Activated CD8-positive, alpha-beta memory T cell treated with anti-CD3 and anti-CD28 coated beads, Interleukin-2, amount 50 U/mL, for 24 hours (primary cell): Measurements from ENCODE around the gene SPR.

Source experiments
- DNase-seq: peaks from one replicate; pipeline ENCODE4 v3.0.0-alpha.2; 2020; ENCODE audit errors: extremely low read depth

The SPR gene

DNA sequence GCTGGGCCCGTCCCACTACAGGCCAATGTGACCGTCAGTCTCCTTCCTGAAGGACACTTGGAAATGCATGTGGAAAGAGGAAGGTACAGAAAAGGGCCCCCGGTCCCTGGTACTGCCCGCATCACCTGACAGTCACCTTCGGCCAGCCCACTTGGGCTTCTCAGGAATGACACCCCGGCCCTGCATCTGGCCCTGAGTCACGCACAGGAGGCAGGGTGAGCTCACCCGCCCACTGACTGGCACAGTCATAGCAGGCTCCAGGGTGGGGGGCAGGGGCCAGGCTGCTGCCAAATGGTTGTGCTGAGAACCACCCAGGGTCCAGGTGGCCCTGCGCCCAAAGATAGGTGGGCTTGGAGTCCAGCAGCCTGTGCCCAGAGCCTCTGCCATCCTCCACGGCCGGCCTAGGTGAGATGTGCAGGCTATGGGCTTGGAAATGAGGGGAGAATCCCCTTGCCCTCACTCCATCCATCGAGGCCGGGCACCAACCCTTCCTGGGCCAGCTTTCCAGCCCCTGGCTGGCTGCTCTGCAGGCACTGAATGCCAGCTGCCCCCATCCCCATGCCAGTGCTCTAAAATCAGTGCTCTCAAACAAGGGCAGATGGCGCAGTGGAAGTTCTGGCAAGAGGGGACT is 44.2 kb downstream of the SPR start:
- DNase-seq: no peak

- DNase-seq: no peak
Measured at GRCh38 chr2:72932045-72932740, 45.0 kb downstream of the SPR start.

GRCh38 chr2:72932805-72933204 is 45.6 kb downstream of the SPR start:
- no peak for DNase-seq

- DNase-seq: no peak
Measured at GRCh38 chr2:72933207-72933606, 46.0 kb downstream of the SPR start.

- no peak for DNase-seq
Measured at GRCh38 chr2:72933646-72934151, 46.5 kb downstream of the SPR start.

GRCh38 chr2:72934683-72935610 is 47.7 kb downstream of the SPR start:
- DNase-seq: no peak

- no peak for DNase-seq
Measured at GRCh38 chr2:72935611-72935957, 48.4 kb downstream of the SPR start.

GRCh38 chr2:72936660-72937355 is 49.6 kb downstream of the SPR start:
- DNase-seq: no peak

DNA sequence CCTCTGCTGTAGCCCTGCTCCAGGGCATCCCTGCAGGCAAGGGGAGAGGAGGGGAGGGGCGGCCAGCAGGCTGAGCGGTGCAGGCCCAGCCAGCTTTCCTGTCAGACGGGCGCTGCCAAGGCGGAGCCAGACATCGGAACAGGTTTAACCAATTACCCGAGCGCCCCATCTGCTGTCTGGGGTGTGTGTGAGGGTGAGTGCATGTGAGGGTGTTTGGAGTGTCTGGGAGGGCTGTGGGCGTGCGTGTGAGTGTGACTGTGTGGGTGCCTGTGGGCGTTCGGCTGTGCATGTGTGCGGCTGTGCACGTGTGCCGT is 50.1 kb downstream of the SPR start:
- DNase-seq: no peak

- no peak for DNase-seq
Measured at GRCh38 chr2:72938455-72938854, 51.2 kb downstream of the SPR start.

DNA sequence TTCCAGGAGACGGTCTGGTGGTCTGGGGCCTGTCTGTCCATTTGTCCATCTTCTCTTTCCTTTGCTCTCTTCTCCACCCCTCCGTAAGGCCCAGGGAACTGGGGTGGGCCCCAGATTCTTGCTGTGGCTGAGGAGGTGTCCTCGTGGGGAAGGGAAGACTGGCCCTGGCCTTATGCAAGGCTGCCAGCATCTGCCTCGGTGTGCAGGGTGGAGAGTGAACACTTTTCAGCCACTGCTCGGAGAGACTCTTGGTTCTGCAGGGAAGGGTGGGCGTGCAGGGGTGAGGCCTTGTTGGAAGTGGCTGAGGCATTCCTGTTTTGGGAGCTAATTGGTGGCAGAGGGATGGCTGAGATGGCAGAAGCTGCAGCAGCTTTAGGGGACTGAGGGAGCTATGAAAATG is 53.2 kb downstream of the SPR start:
- no peak for DNase-seq

- no peak for DNase-seq
Measured at GRCh38 chr2:72940786-72941185, 53.6 kb downstream of the SPR start.
